Neural progenitor cell (in vitro differentiated cells): ENCODE results near the gene RBM6.

Source experiments
- EZH2 ChIP-seq: fragments of 200-600 bp; sonication (generic); IDR thresholded peaks from 2 replicates; pipeline ENCODE4 v1.6.1; 2017; ENCODE audit warnings: antibody characterized with exemption, mild to moderate bottlenecking, moderate library complexity
- EZH2phosphoT487 ChIP-seq: fragments of 200-600 bp; sonication (generic); IDR thresholded peaks from 2 replicates; pipeline ENCODE4 v1.6.1; 2017; ENCODE audit warnings: antibody characterized with exemption
- TF ChIP-seq, protein P1 (sequence below): fragments of 200-600 bp; sonication (generic); IDR thresholded peaks from 2 replicates; pipeline ENCODE4 v1.5.1; 2017; ENCODE audit warnings: antibody characterized with exemption, mild to moderate bottlenecking

DNA sequence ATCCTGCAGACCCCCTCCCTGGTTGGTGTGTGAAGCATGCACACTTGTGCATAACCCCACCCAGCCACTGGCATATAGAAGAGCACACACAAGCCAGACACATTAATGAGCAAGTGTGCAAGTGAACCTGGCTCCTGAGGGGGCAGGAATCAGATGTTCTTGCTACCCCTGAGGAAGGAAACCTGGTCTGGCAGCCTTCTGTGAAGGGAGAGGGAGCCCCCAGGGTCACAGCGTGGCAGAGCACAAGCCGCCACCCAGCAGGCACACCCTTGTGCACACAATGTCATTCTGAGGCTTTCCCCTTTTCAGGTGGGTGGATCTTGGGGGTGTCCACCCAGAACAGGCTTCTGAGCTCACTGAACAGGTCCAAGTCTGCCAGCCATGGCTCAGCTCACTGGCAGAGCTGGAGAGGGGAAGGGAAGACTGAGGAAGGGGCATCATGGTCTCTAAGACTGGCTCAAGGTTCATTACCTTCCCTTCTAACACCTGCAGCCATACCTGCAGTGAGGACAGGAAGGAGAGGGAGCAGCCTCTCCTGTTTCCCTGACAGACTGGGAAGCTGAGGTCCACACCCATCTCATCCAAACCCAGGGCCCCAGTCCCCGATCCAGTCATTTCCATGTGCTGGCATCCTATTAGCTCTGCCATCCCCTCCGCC is 183.6 kb downstream of the RBM6 start:
- TF ChIP-seq, protein P1, sequence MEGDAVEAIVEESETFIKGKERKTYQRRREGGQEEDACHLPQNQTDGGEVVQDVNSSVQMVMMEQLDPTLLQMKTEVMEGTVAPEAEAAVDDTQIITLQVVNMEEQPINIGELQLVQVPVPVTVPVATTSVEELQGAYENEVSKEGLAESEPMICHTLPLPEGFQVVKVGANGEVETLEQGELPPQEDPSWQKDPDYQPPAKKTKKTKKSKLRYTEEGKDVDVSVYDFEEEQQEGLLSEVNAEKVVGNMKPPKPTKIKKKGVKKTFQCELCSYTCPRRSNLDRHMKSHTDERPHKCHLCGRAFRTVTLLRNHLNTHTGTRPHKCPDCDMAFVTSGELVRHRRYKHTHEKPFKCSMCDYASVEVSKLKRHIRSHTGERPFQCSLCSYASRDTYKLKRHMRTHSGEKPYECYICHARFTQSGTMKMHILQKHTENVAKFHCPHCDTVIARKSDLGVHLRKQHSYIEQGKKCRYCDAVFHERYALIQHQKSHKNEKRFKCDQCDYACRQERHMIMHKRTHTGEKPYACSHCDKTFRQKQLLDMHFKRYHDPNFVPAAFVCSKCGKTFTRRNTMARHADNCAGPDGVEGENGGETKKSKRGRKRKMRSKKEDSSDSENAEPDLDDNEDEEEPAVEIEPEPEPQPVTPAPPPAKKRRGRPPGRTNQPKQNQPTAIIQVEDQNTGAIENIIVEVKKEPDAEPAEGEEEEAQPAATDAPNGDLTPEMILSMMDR, result no peak
- TF ChIP-seq EZH2, result no peak
- no peak for TF ChIP-seq EZH2phosphoT487
